Neural cell (in vitro differentiated cells): Measurements from ENCODE around the gene PLA2G2C. TPM values are rescaled to one million over a fixed set of nuclear protein-coding genes. Genes with fewer than 3 reads are reported as not detected.

Experiments used
- H2AFZ ChIP-seq: fragments of 200-600, 300-800 bp; sonication (generic), shearing (Covaris generic); 2 replicates; pipeline ENCODE4 v1.6.0; 2014; ENCODE audit warnings: low read depth, mild to moderate bottlenecking, antibody characterized with exemption, low read length, moderate library complexity
- H3F3A ChIP-seq: fragments of 200-600 bp; shearing (Covaris generic); 2 replicates; pipeline ENCODE4 v1.6.1; 2016; ENCODE audit warnings: mild to moderate bottlenecking, moderate library complexity, mixed read lengths, antibody characterized with exemption, low read length; ENCODE audit not compliant: insufficient read depth, poor library complexity, severe bottlenecking
- H3K27ac ChIP-seq: fragments of 200-600, 300-800 bp; sonication (generic), shearing (Covaris generic); 2 replicates; pipeline ENCODE4 v1.5.1; 2014; ENCODE audit warnings: mild to moderate bottlenecking, low read length, moderate library complexity
- H3K27me3 ChIP-seq: fragments of 300-800, 200-600 bp; sonication (generic), shearing (Covaris generic); 2 replicates; pipeline ENCODE4 v1.6.0; 2014; ENCODE audit warnings: mild to moderate bottlenecking, low read depth, low read length, moderate library complexity; ENCODE audit not compliant: insufficient read depth
- H3K36me3 ChIP-seq: fragments of 300-800, 200-600 bp; sonication (generic), shearing (Covaris generic); 2 replicates; pipeline ENCODE4 v1.5.1; 2014; ENCODE audit warnings: mild to moderate bottlenecking, antibody characterized with exemption, low read length, moderate library complexity; ENCODE audit not compliant: insufficient read depth
- H3K4me2 ChIP-seq: fragments of 300-800, 200-600 bp; sonication (generic), shearing (Covaris generic); 2 replicates; pipeline ENCODE4 v1.6.0; 2014; ENCODE audit warnings: mild to moderate bottlenecking, low read length
- H3K4me3 ChIP-seq: fragments of 300-800, 200-600 bp; sonication (generic), shearing (Covaris generic); 2 replicates; pipeline ENCODE4 v1.5.1; 2014; ENCODE audit warnings: mild to moderate bottlenecking, low read length, moderate library complexity
- H3K79me2 ChIP-seq: fragments of 200-600 bp; shearing (Covaris generic); replicated peaks from 2 replicates; pipeline ENCODE4 v1.6.0; 2014; ENCODE audit warnings: mild to moderate bottlenecking, low read length, moderate library complexity; ENCODE audit not compliant: insufficient read depth
- H3K9ac ChIP-seq: fragments of 300-800, 200-600 bp; sonication (generic), shearing (Covaris generic); 2 replicates; pipeline ENCODE4 v1.6.1; 2016; ENCODE audit warnings: mild to moderate bottlenecking, low read length, mixed read lengths
- H3K9me2 ChIP-seq: fragments of 200-600 bp; shearing (Covaris generic); 2 replicates; pipeline ENCODE4 v1.6.1; 2016; ENCODE audit warnings: mild to moderate bottlenecking, low read length, mixed read lengths; ENCODE audit not compliant: insufficient read depth
- H3K9me3 ChIP-seq: fragments of 200-600, 300-800 bp; sonication (generic), shearing (Covaris generic); 2 replicates; pipeline ENCODE4 v1.6.1; 2016; ENCODE audit warnings: mild to moderate bottlenecking, mixed run types, low read length, moderate library complexity, mixed read lengths
- H4K20me1 ChIP-seq: fragments of 200-600 bp; shearing (Covaris generic); 2 replicates; pipeline ENCODE4 v1.6.1; 2016; ENCODE audit warnings: mild to moderate bottlenecking, mixed run types; ENCODE audit not compliant: insufficient read depth
- EP300 ChIP-seq: fragments of 450-650 bp; conservative IDR thresholded peaks from 2 replicates; pipeline ENCODE4 v1.6.1; 2014; ENCODE audit warnings: antibody characterized with exemption, mild to moderate bottlenecking, moderate library complexity; ENCODE audit not compliant: poor library complexity, severe bottlenecking
- EZH2 ChIP-seq: fragments of 200-600, 300-800 bp; shearing (Covaris generic), sonication (generic); IDR thresholded peaks from 2 replicates; pipeline ENCODE4 v1.6.1; 2014; ENCODE audit warnings: antibody characterized with exemption, low read length, borderline replicate concordance, mild to moderate bottlenecking; ENCODE audit not compliant: insufficient read depth, poor library complexity, severe bottlenecking
- MXI1 ChIP-seq: fragments of 450-650 bp; conservative IDR thresholded peaks from 2 replicates; pipeline ENCODE4 v1.6.1; 2014; ENCODE audit warnings: antibody characterized with exemption, mild to moderate bottlenecking; ENCODE audit not compliant: poor library complexity, severe bottlenecking
- RAD21 ChIP-seq: fragments of 450-650 bp; conservative IDR thresholded peaks from 2 replicates; pipeline ENCODE4 v1.6.1; 2014; ENCODE audit warnings: antibody characterized with exemption, mild to moderate bottlenecking, moderate library complexity
- SMC3 ChIP-seq: fragments of 450-650 bp; conservative IDR thresholded peaks from 2 replicates; pipeline ENCODE4 v1.6.1; 2014; ENCODE audit warnings: antibody characterized with exemption, mild to moderate bottlenecking, moderate library complexity; ENCODE audit not compliant: poor library complexity
- TAF1 ChIP-seq: IDR thresholded peaks from 2 replicates; pipeline ENCODE4 v1.6.1; 2012; ENCODE audit warnings: low read depth
- polyA plus RNA-seq: library from polyadenylated mRNA; depleted of rRNA; stranded (reverse); fragments of >200 nt; gene quantifications from 2 replicates; pipeline ENCODE4 v1.2.3, GENCODE V29; 2014
- TF ChIP-seq, protein P1 (sequence below): fragments of 450-650 bp; IDR thresholded peaks from 2 replicates; pipeline ENCODE4 v1.5.1; 2014; ENCODE audit warnings: antibody characterized with exemption, mild to moderate bottlenecking, moderate library complexity; ENCODE audit not compliant: poor library complexity, severe bottlenecking
- TF ChIP-seq, protein P2 (sequence below): IDR thresholded peaks from 2 replicates; pipeline ENCODE4 v1.6.1; 2012; ENCODE audit warnings: borderline replicate concordance

Gene PLA2G2C
- polyA plus RNA-seq, 1 donor from 2014 or later: not detected

DNA sequence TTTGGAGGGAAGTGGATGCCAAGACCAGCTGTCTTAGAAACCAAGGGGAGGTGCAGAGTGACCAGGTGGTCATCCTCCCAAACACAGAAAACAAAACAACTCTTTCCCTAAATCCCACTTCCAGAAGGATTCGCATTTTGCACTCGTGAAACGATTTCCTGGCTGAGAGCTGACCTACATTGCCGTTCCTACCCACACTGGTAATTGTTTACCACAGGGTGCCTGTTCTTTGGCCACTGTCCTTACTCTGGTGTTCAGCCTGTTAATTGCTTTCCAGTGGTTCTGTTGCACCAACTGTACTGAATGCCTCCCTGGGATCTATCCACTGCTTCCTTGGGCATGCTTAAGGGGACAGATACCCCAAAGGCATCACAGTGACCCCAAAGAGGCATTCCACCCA, 23.2 kb upstream of the PLA2G2C start:
- Histone ChIP-seq H3K9me3 (no peaks in the 10 kb centered on the region), H3K9me2 (no peaks in the 10 kb centered on the region), H4K20me1 (no peaks in the 10 kb centered on the region), H3K4me3 (no peak overlapping the region), H3F3A (no peaks in the 10 kb centered on the region), H3K36me3 (no peaks in the 10 kb centered on the region), H3K27ac (no peak overlapping the region), H3K9ac (no peak overlapping the region), H3K79me2 (no peaks in the 10 kb centered on the region), H3K4me2 (no peak overlapping the region), H3K27me3 (no peaks in the 10 kb centered on the region), H2AFZ (no peak overlapping the region)
- TF ChIP-seq EZH2: no peak

DNA sequence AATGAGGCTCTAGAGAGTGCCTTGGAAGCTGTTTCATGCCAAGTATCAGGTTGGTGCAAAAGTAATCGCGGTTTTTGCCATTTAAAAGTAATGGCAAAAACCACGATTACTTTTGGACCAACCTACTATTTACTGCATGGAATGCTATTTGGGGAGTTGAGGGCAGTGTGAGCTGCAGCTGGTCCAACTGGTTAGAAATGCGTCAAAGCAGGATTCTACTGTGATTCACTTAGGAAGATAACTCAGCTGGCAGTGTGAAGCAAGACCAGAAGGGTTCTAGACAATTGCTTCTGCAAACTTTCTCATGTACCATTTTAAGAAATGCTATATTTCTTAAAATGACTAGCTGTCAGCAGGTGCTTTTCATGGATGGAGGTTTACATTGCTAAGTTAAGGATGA, 21.2 kb upstream of the PLA2G2C start:
- Histone ChIP-seq H3K79me2 (no peaks in the 10 kb centered on the region), H3K4me2 (no peak overlapping the region), H3K9ac (no peak overlapping the region), H3K9me3 (no peaks in the 10 kb centered on the region), H3K9me2 (no peaks in the 10 kb centered on the region), H3K4me3 (no peak overlapping the region), H4K20me1 (no peaks in the 10 kb centered on the region), H3K36me3 (no peaks in the 10 kb centered on the region), H2AFZ (no peak overlapping the region), H3K27ac (no peak overlapping the region), H3K27me3 (no peaks in the 10 kb centered on the region), H3F3A (no peaks in the 10 kb centered on the region)
- no peak for TF ChIP-seq TAF1
- no peak for TF ChIP-seq MXI1
- TF ChIP-seq RAD21: no peak
- no peak for TF ChIP-seq EP300
- TF ChIP-seq, protein P1, sequence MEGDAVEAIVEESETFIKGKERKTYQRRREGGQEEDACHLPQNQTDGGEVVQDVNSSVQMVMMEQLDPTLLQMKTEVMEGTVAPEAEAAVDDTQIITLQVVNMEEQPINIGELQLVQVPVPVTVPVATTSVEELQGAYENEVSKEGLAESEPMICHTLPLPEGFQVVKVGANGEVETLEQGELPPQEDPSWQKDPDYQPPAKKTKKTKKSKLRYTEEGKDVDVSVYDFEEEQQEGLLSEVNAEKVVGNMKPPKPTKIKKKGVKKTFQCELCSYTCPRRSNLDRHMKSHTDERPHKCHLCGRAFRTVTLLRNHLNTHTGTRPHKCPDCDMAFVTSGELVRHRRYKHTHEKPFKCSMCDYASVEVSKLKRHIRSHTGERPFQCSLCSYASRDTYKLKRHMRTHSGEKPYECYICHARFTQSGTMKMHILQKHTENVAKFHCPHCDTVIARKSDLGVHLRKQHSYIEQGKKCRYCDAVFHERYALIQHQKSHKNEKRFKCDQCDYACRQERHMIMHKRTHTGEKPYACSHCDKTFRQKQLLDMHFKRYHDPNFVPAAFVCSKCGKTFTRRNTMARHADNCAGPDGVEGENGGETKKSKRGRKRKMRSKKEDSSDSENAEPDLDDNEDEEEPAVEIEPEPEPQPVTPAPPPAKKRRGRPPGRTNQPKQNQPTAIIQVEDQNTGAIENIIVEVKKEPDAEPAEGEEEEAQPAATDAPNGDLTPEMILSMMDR: no peak
- no peak for TF ChIP-seq SMC3
- TF ChIP-seq EZH2: no peak

DNA sequence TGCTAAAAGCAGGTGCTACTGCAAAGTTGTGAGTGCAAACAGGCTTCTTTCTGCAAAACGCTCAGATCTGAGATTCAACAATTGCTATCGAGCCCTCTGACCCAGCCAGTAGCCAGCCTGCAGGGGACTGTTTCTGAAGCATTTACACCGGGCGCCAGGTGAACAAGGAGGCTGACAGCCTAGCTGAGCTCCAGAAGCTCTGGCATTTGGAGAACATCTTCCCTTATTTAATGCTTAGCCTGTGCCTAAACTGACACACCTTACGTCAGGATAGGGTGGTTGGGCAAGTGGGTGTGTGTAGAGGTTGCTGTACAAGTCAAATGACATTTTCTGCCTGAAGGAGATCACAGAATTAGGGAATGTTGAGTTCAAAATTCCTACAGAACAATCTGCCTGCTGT, 15.8 kb upstream of the PLA2G2C start:
- Histone ChIP-seq H3K36me3 (no peaks in the 10 kb centered on the region), H3K9ac (no peak overlapping the region)

More for the DNA sequence above, 15.8 kb upstream of the PLA2G2C start:
- Histone ChIP-seq H4K20me1 (no peaks in the 10 kb centered on the region), H3K4me3 (no peak overlapping the region), H3K27me3 (no peaks in the 10 kb centered on the region), H3F3A (no peaks in the 10 kb centered on the region), H3K9me2 (no peaks in the 10 kb centered on the region), H2AFZ (no peak overlapping the region), H3K9me3 (no peaks in the 10 kb centered on the region), H3K27ac (no peak overlapping the region), H3K79me2 (no peaks in the 10 kb centered on the region), H3K4me2 (no peak overlapping the region)
- TF ChIP-seq SMC3: no peak
- TF ChIP-seq, protein P2, sequence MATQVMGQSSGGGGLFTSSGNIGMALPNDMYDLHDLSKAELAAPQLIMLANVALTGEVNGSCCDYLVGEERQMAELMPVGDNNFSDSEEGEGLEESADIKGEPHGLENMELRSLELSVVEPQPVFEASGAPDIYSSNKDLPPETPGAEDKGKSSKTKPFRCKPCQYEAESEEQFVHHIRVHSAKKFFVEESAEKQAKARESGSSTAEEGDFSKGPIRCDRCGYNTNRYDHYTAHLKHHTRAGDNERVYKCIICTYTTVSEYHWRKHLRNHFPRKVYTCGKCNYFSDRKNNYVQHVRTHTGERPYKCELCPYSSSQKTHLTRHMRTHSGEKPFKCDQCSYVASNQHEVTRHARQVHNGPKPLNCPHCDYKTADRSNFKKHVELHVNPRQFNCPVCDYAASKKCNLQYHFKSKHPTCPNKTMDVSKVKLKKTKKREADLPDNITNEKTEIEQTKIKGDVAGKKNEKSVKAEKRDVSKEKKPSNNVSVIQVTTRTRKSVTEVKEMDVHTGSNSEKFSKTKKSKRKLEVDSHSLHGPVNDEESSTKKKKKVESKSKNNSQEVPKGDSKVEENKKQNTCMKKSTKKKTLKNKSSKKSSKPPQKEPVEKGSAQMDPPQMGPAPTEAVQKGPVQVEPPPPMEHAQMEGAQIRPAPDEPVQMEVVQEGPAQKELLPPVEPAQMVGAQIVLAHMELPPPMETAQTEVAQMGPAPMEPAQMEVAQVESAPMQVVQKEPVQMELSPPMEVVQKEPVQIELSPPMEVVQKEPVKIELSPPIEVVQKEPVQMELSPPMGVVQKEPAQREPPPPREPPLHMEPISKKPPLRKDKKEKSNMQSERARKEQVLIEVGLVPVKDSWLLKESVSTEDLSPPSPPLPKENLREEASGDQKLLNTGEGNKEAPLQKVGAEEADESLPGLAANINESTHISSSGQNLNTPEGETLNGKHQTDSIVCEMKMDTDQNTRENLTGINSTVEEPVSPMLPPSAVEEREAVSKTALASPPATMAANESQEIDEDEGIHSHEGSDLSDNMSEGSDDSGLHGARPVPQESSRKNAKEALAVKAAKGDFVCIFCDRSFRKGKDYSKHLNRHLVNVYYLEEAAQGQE: no peak
- TF ChIP-seq, protein P1: no peak
- TF ChIP-seq EP300: no peak
